ENCODE data around the gene SCAND1. TPM values are rescaled to one million over a fixed set of nuclear protein-coding genes. Genes with fewer than 3 reads are reported as not detected.
"Not testable (repeated sequence)": the region's sequence is repeated elsewhere in the genome, so short reads cannot be mapped to it uniquely, and the experiment has no call there.

SCAND1 gene
- 27.0 TPM for total RNA-seq

GRCh38 chr20:35954200-35954906 is at the start of gene SCAND1:
Gene SCAND1, minus strand, starts transcription at chr20:35954502. Its CDS starts 218 bp downstream, at chr20:35954284.
- DNase-seq: peak; percentile 94

GRCh38 chr20:36004045-36004444 is 49.7 kb upstream of the SCAND1 start:
- DNase-seq: no peak

GRCh38 chr20:36002855-36003254 is 48.6 kb upstream of the SCAND1 start:
- DNase-seq: no peak

- not testable (repeated sequence) for DNase-seq
Observed at GRCh38 chr20:36001331-36001730, 47.0 kb upstream of the SCAND1 start.

- not testable (repeated sequence) for DNase-seq
Observed at GRCh38 chr20:35996492-35996891, 42.2 kb upstream of the SCAND1 start.

- DNase-seq: peak; percentile 42
Observed at GRCh38 chr20:35994994-35995453, 40.7 kb upstream of the SCAND1 start.

- peak; percentile 1 for DNase-seq
Observed at GRCh38 chr20:35992713-35993335, 38.5 kb upstream of the SCAND1 start.

- no peak for DNase-seq
Observed at GRCh38 chr20:35991142-35991771, 37.0 kb upstream of the SCAND1 start.

- DNase-seq: no peak
Observed at GRCh38 chr20:35988910-35989463, 34.7 kb upstream of the SCAND1 start.

- DNase-seq: no peak
Observed at GRCh38 chr20:35985806-35986205, 31.5 kb upstream of the SCAND1 start.

- DNase-seq: no peak
Observed at GRCh38 chr20:35984382-35984781, 30.1 kb upstream of the SCAND1 start.

GRCh38 chr20:35981969-35982368 is 27.7 kb upstream of the SCAND1 start:
- DNase-seq: no peak

GRCh38 chr20:35979544-35979943 is 25.2 kb upstream of the SCAND1 start:
- no peak for DNase-seq

- no peak for DNase-seq
Observed at GRCh38 chr20:35978041-35978513, 23.8 kb upstream of the SCAND1 start.

GRCh38 chr20:35975576-35976373 is 21.5 kb upstream of the SCAND1 start:
- no peak for DNase-seq

- DNase-seq: no peak
Observed at GRCh38 chr20:35974256-35974655, 20.0 kb upstream of the SCAND1 start.

- no peak for DNase-seq
Observed at GRCh38 chr20:35972462-35972861, 18.2 kb upstream of the SCAND1 start.

- DNase-seq: no peak
Observed at GRCh38 chr20:35971981-35972380, 17.7 kb upstream of the SCAND1 start.

- no peak for DNase-seq
Observed at GRCh38 chr20:35968930-35969329, 14.6 kb upstream of the SCAND1 start.

- no peak for DNase-seq
Observed at GRCh38 chr20:35967979-35968640, 13.8 kb upstream of the SCAND1 start, which contains the start of gene CNBD2. Gene CNBD2, plus strand, starts transcription at chr20:35968590. Its CDS starts 173 bp downstream, at chr20:35968763.

GRCh38 chr20:35963878-35964277 is 9.6 kb upstream of the SCAND1 start:
- DNase-seq: no peak
